GM19238 (cell line): ENCODE data around the gene FAM240B.

Experiments
- DNase-seq: peaks from one replicate; pipeline ENCODE4 v3.0.0; 2011; ENCODE audit warnings: low spot score; ENCODE audit not compliant: insufficient read length

The FAM240B gene

GRCh38 chr9:38670542-38671371 lies 49.2 kb downstream of the FAM240B start:
- no peak for DNase-seq

GRCh38 chr9:38668791-38669466 lies 51.0 kb downstream of the FAM240B start:
- DNase-seq: no peak

- DNase-seq: no peak
These were observed 57.0 kb downstream of the FAM240B start for GRCh38 chr9:38662763-38663593.

- no peak for DNase-seq
These were observed 60.4 kb downstream of the FAM240B start for GRCh38 chr9:38659538-38659937.

GRCh38 chr9:38656896-38657295 lies 63.0 kb downstream of the FAM240B start:
- DNase-seq: no peak

- DNase-seq: no peak
These were observed 67.4 kb downstream of the FAM240B start for GRCh38 chr9:38652486-38652885.

GRCh38 chr9:38652044-38652443 lies 67.9 kb downstream of the FAM240B start:
- no peak for DNase-seq

- DNase-seq: no peak
These were observed 68.4 kb downstream of the FAM240B start for GRCh38 chr9:38651400-38652042.

- no peak for DNase-seq
These were observed 69.4 kb downstream of the FAM240B start for GRCh38 chr9:38650564-38650963.

- DNase-seq: no peak
These were observed 70.1 kb downstream of the FAM240B start for GRCh38 chr9:38649731-38650363.

GRCh38 chr9:38644601-38645000 lies 75.3 kb downstream of the FAM240B start:
- DNase-seq: no peak
